ENCODE measurements around the gene SRGAP2B.
"Not testable (repeated sequence)": the region's sequence is repeated elsewhere in the genome, so short reads cannot be mapped to it uniquely, and the experiment has no call there.

SRGAP2B gene

DNA sequence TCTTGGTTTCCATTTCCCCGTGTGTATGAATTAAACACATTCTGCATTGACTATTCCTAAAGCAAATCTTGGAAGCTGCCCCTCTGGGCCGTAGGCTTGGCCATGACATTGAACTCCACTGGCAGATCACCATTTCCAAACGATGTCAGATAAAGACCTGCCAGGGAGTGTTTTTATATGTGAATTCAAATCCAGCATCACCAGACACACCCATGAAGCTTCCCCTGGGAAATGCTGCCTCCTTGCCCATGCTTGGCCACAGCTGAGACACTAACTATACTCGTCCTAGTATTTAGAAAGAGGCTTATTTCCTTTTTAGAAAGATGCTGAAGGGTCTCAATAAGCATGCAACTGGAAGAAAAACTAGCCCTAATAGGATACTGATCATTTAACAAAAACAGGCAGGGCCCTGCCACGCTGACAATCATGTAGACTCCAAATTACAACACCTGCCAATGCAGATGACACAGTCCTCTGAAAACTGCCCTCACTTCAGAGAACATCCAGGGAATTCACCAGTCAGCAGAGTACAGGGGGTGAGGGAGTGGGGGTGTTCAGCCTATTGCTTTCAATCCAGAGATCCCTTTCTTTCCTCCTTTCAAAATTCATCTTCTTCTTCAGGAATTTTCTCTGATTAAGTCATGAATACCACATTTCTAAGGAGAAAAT is 94.9 kb downstream of the SRGAP2B start:
- not testable (repeated sequence) for H3K4me1 ChIP-seq (ENCODE audit: control insufficient read depth, insufficient read depth, low read length, poor library complexity, severe bottlenecking); H3K27ac ChIP-seq (ENCODE audit: insufficient read depth, low read length, poor library complexity, severe bottlenecking); DNase-seq; H3K36me3 ChIP-seq (ENCODE audit: control insufficient read depth, insufficient read depth, low read length); H3K9me3 ChIP-seq (ENCODE audit: control insufficient read depth, low read length); H3K4me3 ChIP-seq (ENCODE audit: insufficient read depth, low read depth, low read length, poor library complexity, severe bottlenecking); H3K27me3 ChIP-seq (replicated peaks; ENCODE audit: control insufficient read depth, insufficient read depth, low read length, poor library complexity, severe bottlenecking)

GRCh38 chr1:144998981-144999273 is 96.2 kb downstream of the SRGAP2B start:
- not testable (repeated sequence) for H3K4me1 ChIP-seq (ENCODE audit: control insufficient read depth, insufficient read depth, low read length, poor library complexity, severe bottlenecking); H3K36me3 ChIP-seq (ENCODE audit: control insufficient read depth, insufficient read depth, low read length); H3K9me3 ChIP-seq (ENCODE audit: control insufficient read depth, low read length); H3K27ac ChIP-seq (ENCODE audit: insufficient read depth, low read length, poor library complexity, severe bottlenecking); H3K27me3 ChIP-seq (replicated peaks; ENCODE audit: control insufficient read depth, insufficient read depth, low read length, poor library complexity, severe bottlenecking); DNase-seq; H3K4me3 ChIP-seq (ENCODE audit: insufficient read depth, low read depth, low read length, poor library complexity, severe bottlenecking)

DNA sequence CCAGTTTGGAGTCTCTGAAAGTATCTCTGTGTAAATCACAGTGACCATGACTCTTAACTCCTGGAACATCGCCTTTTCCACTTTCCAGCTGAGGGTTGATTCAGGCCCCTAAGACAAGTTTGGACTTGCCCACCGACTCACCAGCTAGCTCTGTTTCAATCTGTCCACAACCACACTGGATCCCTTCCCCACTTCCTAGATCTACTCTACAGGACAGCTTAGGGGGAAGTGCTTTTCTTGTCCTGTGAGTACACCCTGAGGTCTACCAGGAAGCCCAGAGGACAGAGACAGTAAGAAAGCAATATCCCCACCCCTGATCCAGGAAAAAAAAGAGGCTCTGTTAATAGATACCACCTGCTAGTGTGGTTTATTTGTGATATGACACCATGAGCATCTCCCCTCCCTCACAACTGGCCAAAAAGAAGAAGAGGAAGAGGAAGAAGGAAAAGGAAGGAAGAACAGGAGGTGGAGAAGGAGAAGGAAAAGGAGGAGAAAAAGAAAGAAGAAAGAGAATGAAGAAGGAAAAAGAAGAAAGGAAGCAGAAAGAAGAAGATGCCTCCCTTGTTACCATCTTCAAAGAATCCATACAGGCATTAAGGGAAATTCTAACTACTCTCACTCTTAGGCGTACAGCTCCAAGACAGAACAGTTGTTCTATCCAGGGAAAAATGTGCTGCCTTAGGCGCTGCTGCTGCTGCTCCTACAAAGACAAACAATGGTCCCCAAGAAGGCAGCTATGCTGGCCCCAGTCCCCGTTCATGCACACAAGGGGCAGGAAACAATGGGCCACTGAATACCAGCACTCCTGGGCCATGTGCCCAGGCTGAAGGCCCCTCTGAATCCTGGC is 96.8 kb downstream of the SRGAP2B start:
- H3K27ac ChIP-seq (ENCODE audit: insufficient read depth, low read length, poor library complexity, severe bottlenecking); DNase-seq; H3K4me3 ChIP-seq (ENCODE audit: insufficient read depth, low read depth, low read length, poor library complexity, severe bottlenecking); H3K4me1 ChIP-seq (ENCODE audit: control insufficient read depth, insufficient read depth, low read length, poor library complexity, severe bottlenecking); H3K27me3 ChIP-seq (replicated peaks; ENCODE audit: control insufficient read depth, insufficient read depth, low read length, poor library complexity, severe bottlenecking); H3K9me3 ChIP-seq (ENCODE audit: control insufficient read depth, low read length); H3K36me3 ChIP-seq (ENCODE audit: control insufficient read depth, insufficient read depth, low read length): not testable (repeated sequence)

DNA sequence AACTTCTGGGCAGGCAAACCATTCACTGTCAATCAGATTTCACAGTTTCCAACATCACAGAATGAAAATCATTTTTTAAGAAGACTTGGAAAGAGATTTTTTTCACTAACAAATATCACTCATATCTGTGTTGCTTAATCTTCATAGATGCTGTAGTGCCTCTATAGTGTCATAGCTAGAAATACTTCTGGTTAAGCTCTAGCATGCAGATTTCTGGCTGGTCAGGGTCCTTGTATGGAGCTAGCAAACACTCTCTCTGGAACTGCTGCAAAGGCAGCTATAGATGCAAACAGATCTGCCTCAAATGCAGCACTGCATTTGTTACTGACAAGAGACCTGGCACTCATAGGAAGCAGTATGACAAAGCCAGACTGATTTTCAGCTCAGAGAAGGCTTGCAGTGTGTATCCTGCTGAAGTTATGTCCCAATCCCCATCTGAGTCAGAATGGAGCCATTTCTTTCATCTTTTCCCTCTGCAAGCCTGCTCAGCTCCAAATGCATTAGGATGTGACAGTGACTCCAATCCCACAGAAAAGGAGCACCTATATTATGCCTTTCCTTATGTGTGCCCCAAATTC is 99.2 kb downstream of the SRGAP2B start:
- not testable (repeated sequence) for H3K9me3 ChIP-seq (ENCODE audit: control insufficient read depth, low read length); H3K27ac ChIP-seq (ENCODE audit: insufficient read depth, low read length, poor library complexity, severe bottlenecking); H3K27me3 ChIP-seq (replicated peaks; ENCODE audit: control insufficient read depth, insufficient read depth, low read length, poor library complexity, severe bottlenecking); H3K4me1 ChIP-seq (ENCODE audit: control insufficient read depth, insufficient read depth, low read length, poor library complexity, severe bottlenecking); DNase-seq; H3K36me3 ChIP-seq (ENCODE audit: control insufficient read depth, insufficient read depth, low read length); H3K4me3 ChIP-seq (ENCODE audit: insufficient read depth, low read depth, low read length, poor library complexity, severe bottlenecking)

- H3K9me3 ChIP-seq (ENCODE audit: control insufficient read depth, low read length); H3K4me1 ChIP-seq (ENCODE audit: control insufficient read depth, insufficient read depth, low read length, poor library complexity, severe bottlenecking); H3K4me3 ChIP-seq (ENCODE audit: insufficient read depth, low read depth, low read length, poor library complexity, severe bottlenecking); DNase-seq; H3K27ac ChIP-seq (ENCODE audit: insufficient read depth, low read length, poor library complexity, severe bottlenecking); H3K36me3 ChIP-seq (ENCODE audit: control insufficient read depth, insufficient read depth, low read length); H3K27me3 ChIP-seq (replicated peaks; ENCODE audit: control insufficient read depth, insufficient read depth, low read length, poor library complexity, severe bottlenecking): not testable (repeated sequence)
Observed at GRCh38 chr1:144992915-144993314, 102.2 kb downstream of the SRGAP2B start.

- H3K36me3 ChIP-seq (ENCODE audit: control insufficient read depth, insufficient read depth, low read length); H3K4me3 ChIP-seq (ENCODE audit: insufficient read depth, low read depth, low read length, poor library complexity, severe bottlenecking); H3K27ac ChIP-seq (ENCODE audit: insufficient read depth, low read length, poor library complexity, severe bottlenecking); H3K4me1 ChIP-seq (ENCODE audit: control insufficient read depth, insufficient read depth, low read length, poor library complexity, severe bottlenecking); H3K9me3 ChIP-seq (ENCODE audit: control insufficient read depth, low read length); H3K27me3 ChIP-seq (replicated peaks; ENCODE audit: control insufficient read depth, insufficient read depth, low read length, poor library complexity, severe bottlenecking); DNase-seq: not testable (repeated sequence)
Observed at GRCh38 chr1:144990611-144991010, 104.5 kb downstream of the SRGAP2B start.

DNA sequence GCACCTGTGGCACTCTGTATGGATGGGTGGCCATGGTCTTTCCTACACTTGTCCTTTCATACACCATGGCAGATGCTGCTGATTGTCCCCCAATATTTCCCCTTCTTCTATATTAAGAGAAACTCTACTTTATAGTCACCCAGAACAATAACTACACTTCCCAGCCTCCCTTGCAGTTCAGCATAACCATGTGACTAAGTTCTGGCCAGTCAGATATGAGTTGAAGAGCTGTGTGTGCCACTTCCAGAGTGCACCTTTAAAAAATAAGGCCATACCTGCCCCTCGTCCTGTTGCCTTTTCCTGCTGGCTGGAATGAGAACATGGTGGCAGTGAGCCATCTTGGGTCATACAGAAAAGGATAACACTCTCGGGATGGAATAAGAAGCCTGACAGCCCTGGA is 108.0 kb downstream of the SRGAP2B start:
- not testable (repeated sequence) for H3K27ac ChIP-seq (ENCODE audit: insufficient read depth, low read length, poor library complexity, severe bottlenecking); H3K4me1 ChIP-seq (ENCODE audit: control insufficient read depth, insufficient read depth, low read length, poor library complexity, severe bottlenecking); H3K27me3 ChIP-seq (replicated peaks; ENCODE audit: control insufficient read depth, insufficient read depth, low read length, poor library complexity, severe bottlenecking); DNase-seq; H3K4me3 ChIP-seq (ENCODE audit: insufficient read depth, low read depth, low read length, poor library complexity, severe bottlenecking); H3K36me3 ChIP-seq (ENCODE audit: control insufficient read depth, insufficient read depth, low read length); H3K9me3 ChIP-seq (ENCODE audit: control insufficient read depth, low read length)

DNA sequence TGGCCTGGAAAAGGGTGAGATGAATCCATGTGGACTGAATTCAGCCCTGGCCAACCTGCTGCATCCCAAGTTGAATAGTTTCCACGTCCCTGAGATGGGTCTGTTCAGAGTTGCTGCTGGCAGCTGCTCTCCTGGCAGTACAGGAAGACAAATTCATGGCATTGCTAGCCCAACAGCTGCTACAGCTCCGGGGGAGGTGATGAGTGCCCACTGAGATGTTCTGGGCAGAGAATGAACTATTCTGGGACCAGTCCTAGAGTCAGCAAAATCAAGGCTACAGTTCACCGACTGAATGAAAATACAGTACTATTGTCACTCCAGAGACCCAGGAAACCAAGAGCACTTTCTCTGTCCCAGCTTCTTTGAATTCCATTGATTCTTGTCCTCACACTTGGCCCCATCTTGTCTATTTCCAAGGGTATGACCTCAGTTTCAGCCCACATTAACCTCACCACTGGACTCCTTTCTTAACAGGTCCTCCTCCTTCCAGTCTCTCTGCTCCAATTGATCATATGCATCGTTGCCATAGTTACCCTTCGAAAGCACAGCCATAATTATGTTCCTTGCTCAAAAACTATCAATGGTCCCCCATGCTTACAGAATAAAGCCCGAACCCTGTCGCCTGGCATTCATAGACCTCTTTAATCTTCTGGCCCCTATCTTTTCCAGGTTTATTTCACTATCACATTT is 108.8 kb downstream of the SRGAP2B start:
- H3K9me3 ChIP-seq (ENCODE audit: control insufficient read depth, low read length); H3K27me3 ChIP-seq (replicated peaks; ENCODE audit: control insufficient read depth, insufficient read depth, low read length, poor library complexity, severe bottlenecking); H3K36me3 ChIP-seq (ENCODE audit: control insufficient read depth, insufficient read depth, low read length); H3K27ac ChIP-seq (ENCODE audit: insufficient read depth, low read length, poor library complexity, severe bottlenecking); H3K4me3 ChIP-seq (ENCODE audit: insufficient read depth, low read depth, low read length, poor library complexity, severe bottlenecking); H3K4me1 ChIP-seq (ENCODE audit: control insufficient read depth, insufficient read depth, low read length, poor library complexity, severe bottlenecking); DNase-seq: not testable (repeated sequence)

- H3K36me3 ChIP-seq (ENCODE audit: control insufficient read depth, insufficient read depth, low read length); H3K9me3 ChIP-seq (ENCODE audit: control insufficient read depth, low read length); H3K4me3 ChIP-seq (ENCODE audit: insufficient read depth, low read depth, low read length, poor library complexity, severe bottlenecking); H3K27ac ChIP-seq (ENCODE audit: insufficient read depth, low read length, poor library complexity, severe bottlenecking); DNase-seq; H3K27me3 ChIP-seq (replicated peaks; ENCODE audit: control insufficient read depth, insufficient read depth, low read length, poor library complexity, severe bottlenecking); H3K4me1 ChIP-seq (ENCODE audit: control insufficient read depth, insufficient read depth, low read length, poor library complexity, severe bottlenecking): not testable (repeated sequence)
Observed at GRCh38 chr1:144985550-144986170, 109.5 kb downstream of the SRGAP2B start.
